GM08714 (cell line): ENCODE measurements around the gene ATP5IF1.

Experiments used
- H3K4me3 ChIP-seq: fragments of 200-500 bp; sonication (Bioruptor generic); 2 replicates; pipeline ENCODE4 v1.5.1; 2014; ENCODE audit warnings: mild to moderate bottlenecking, low read length, inconsistent platforms
- ZNF274 ChIP-seq: IDR thresholded peaks from 2 replicates; pipeline ENCODE4 v1.6.1; 2012; ENCODE audit warnings: mild to moderate bottlenecking, low read depth, low read length

Gene ATP5IF1

GRCh38 chr1:28208818-28209441 lies 27.0 kb upstream of the ATP5IF1 start:
- no peak overlapping the region for H3K4me3 ChIP-seq
- no peak for TF ChIP-seq ZNF274

- no peak for TF ChIP-seq ZNF274
- no peak overlapping the region for H3K4me3 ChIP-seq
These were observed 26.2 kb upstream of the ATP5IF1 start for GRCh38 chr1:28209700-28210099.

GRCh38 chr1:28213315-28213714 lies 22.6 kb upstream of the ATP5IF1 start:
- no peak for TF ChIP-seq ZNF274
- no peak overlapping the region for H3K4me3 ChIP-seq

GRCh38 chr1:28229089-28229488 lies 6.8 kb upstream of the ATP5IF1 start:
- H3K4me3 ChIP-seq: no peak overlapping the region
- no peak for TF ChIP-seq ZNF274

- H3K4me3 ChIP-seq: no peak overlapping the region
- no peak for TF ChIP-seq ZNF274
These were observed 5.9 kb upstream of the ATP5IF1 start for GRCh38 chr1:28229996-28230395.

- no peak for TF ChIP-seq ZNF274
- peak within 1 kb of the TSS; percentile 85 for H3K4me3 ChIP-seq
These were observed 3.2 kb upstream of the ATP5IF1 start, which contains the start of gene DNAJC8 for GRCh38 chr1:28232558-28233263. DNAJC8 (minus strand) TSS chr1:28233029; CDS start chr1:28232998, 31 bp downstream.

GRCh38 chr1:28233264-28233606 lies 2.7 kb upstream of the ATP5IF1 start:
- H3K4me3 ChIP-seq: no peak overlapping the region
- no peak for TF ChIP-seq ZNF274

GRCh38 chr1:28236656-28237322 lies 865 bp downstream of the ATP5IF1 start:
- TF ChIP-seq ZNF274: no peak
- H3K4me3 ChIP-seq: peak overlapping the region; percentile 79

GRCh38 chr1:28239004-28239403 lies 3.1 kb downstream of the ATP5IF1 start:
- TF ChIP-seq ZNF274: no peak

GRCh38 chr1:28240024-28240423 lies 4.1 kb downstream of the ATP5IF1 start:
- H3K4me3 ChIP-seq: no peak overlapping the region
- TF ChIP-seq ZNF274: no peak

More at GRCh38 chr1:28239004-28239403, 3.1 kb downstream of the ATP5IF1 start:
- H3K4me3 ChIP-seq: no peak overlapping the region

GRCh38 chr1:28241638-28242241 lies 5.8 kb downstream of the ATP5IF1 start:
- no peak overlapping the region for H3K4me3 ChIP-seq
- no peak for TF ChIP-seq ZNF274

- no peak overlapping the region; the same call in 1 of the 2 replicates for H3K4me3 ChIP-seq
- TF ChIP-seq ZNF274: no peak
These were observed 7.9 kb downstream of the ATP5IF1 start for GRCh38 chr1:28243685-28244311.

GRCh38 chr1:28244549-28245251 lies 8.8 kb downstream of the ATP5IF1 start:
- no peak for TF ChIP-seq ZNF274
- peak overlapping the region; percentile 36; the same call in 1 of the 2 replicates for H3K4me3 ChIP-seq
